DMS153 (cell line): ENCODE data around the gene ZSCAN20.

ENCODE experiments used
- DNase-seq: peaks from one replicate; lab custom pipeline; 2025; lab: John Stamatoyannopoulos, UW

Gene ZSCAN20

DNA sequence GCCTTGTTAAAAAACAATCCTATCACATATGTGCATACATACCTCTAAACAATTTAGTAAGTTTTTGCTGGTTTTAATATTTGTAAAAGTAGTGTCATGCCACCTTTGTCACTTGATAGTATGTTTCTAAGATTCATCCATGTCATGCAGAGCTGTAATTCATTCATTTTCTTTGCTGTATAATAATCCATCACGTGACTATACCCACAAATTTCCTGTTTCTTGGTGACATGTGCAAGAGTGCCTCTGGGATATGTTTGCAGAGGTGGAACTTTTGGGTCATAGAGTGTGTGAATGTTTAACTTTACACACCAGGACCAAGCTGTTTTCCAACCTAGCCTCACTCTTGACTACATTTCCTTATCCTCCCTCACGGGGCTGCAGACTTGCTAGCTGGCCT is 62.9 kb downstream of the ZSCAN20 start:
- no peak for DNase-seq

GRCh38 chr1:33537885-33538284 is 65.4 kb downstream of the ZSCAN20 start:
- no peak for DNase-seq

DNA sequence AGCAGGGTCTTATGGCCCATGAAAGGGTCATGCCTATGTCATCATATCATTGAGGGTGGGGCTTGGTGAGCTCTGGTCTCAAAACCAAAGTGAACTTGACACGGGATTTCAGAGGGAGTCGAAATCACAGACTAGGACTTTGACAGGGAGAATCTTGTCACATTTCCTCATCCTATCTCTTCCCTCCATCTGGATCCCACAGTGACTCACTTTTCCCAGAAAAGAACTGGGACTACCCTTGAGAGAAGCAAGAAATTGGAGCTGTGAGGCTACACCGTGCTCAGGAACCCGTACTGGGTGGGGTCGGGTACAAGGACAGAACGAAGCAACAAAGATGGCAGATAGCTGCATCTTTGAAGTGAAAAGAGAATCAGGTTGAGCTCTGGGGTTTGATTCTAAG is 69.5 kb downstream of the ZSCAN20 start:
- DNase-seq, result no peak
